Sigmoid colon (tissue), 3 donors: Measurements from ENCODE around the gene AGT.

ENCODE experiments used
- POLR2A ChIP-seq, 2 donors: fragments of 450-650 bp; IDR thresholded peaks; one replicate each; pipeline ENCODE4 v1.6.1; 2016; ENCODE audit warnings: antibody characterized with exemption in 2 of 2, mild to moderate bottlenecking in 2 of 2, moderate library complexity in 2 of 2
- TF ChIP-seq, protein P1 (sequence below), 4 experiments: fragments of 450-650 bp in 3 of 4; fragments of 200-600 bp in 1 of 4; IDR thresholded peaks; one replicate each; pipeline ENCODE4 v1.5.1; 2016 to 2019; ENCODE audit warnings: antibody characterized with exemption in 4 of 4, mild to moderate bottlenecking in 3 of 4, moderate library complexity in 2 of 4

DNA sequence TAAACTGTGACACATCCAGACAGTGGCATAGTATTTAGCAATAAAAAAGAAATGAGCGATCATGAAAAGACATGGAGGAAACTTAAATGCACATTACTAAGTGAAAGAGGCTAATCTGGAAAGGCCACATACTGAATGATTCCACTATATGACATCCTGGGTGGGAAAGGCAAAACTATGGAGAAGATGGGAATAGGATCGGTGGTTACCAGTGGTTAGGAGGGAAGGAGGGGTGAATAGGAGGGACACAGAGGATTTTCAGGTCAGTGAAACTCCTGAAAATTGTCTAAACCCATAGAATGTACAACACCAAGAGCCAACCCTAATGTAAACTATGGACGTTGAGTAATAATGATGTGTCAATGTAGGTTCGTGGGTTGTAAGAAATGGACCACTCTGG, 13.8 kb downstream of the AGT start:
- TF ChIP-seq, protein P1, sequence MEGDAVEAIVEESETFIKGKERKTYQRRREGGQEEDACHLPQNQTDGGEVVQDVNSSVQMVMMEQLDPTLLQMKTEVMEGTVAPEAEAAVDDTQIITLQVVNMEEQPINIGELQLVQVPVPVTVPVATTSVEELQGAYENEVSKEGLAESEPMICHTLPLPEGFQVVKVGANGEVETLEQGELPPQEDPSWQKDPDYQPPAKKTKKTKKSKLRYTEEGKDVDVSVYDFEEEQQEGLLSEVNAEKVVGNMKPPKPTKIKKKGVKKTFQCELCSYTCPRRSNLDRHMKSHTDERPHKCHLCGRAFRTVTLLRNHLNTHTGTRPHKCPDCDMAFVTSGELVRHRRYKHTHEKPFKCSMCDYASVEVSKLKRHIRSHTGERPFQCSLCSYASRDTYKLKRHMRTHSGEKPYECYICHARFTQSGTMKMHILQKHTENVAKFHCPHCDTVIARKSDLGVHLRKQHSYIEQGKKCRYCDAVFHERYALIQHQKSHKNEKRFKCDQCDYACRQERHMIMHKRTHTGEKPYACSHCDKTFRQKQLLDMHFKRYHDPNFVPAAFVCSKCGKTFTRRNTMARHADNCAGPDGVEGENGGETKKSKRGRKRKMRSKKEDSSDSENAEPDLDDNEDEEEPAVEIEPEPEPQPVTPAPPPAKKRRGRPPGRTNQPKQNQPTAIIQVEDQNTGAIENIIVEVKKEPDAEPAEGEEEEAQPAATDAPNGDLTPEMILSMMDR (IDR thresholded peaks at IDR 0.05): no peak
- TF ChIP-seq POLR2A (IDR thresholded peaks at IDR 0.05): no peak
